Activated gamma-delta T cell treated with Interleukin-2 at 50 U/mL for 16 hours (primary cell): ENCODE results near the gene NDST4.

Experiments used
- DNase-seq: peaks from one replicate; pipeline ENCODE4 v3.0.0-alpha.2; 2020

Gene NDST4

GRCh38 chr4:114782415-114783214, 330.8 kb downstream of the NDST4 start:
- no peak for DNase-seq

GRCh38 chr4:114780205-114780604, 333.2 kb downstream of the NDST4 start:
- DNase-seq = no peak
